Right lobe of liver (tissue), 6 donors: ENCODE data around the gene BRSK1. TPM values are rescaled to one million over a fixed set of nuclear protein-coding genes. Genes with fewer than 3 reads are reported as not detected.
A peak's percentile ranks its signal among the peaks of the same experiment; 100 is the strongest.

Experiments used
- ATAC-seq, 4 donors: fragments of 200-7000 bp; cut with Tn5 transposase; one replicate each; pipeline ENCODE4 v1.9.1; 2020; ENCODE audit warnings: mild to moderate bottlenecking in 4 of 4, moderate library complexity in 4 of 4
- DNase-seq, 3 donors: peaks; one replicate each; pipeline ENCODE4 v3.0.0-alpha.2; 2020
- H3K27ac ChIP-seq, 3 donors: fragments of 200-600 bp; one replicate each; pipeline ENCODE4 v1.8.0; 2022
- H3K27me3 ChIP-seq, 2 donors: fragments of 200-600 bp; one replicate each; pipeline ENCODE4 v1.8.0; 2022
- H3K36me3 ChIP-seq, 4 donors: fragments of 200-600 bp; sonication (generic) in 1 of 4; one replicate each; pipeline versions ENCODE4 v1.5.1 to v1.8.0; 2017 to 2022; ENCODE audit warnings: control low read depth in 1 of 4
- H3K4me1 ChIP-seq, 4 donors: fragments of 200-600 bp; sonication (generic) in 1 of 4; one replicate each; pipeline versions ENCODE4 v1.5.1 to v1.8.0; 2017 to 2022; ENCODE audit warnings: control low read depth in 1 of 4
- H3K4me3 ChIP-seq, 3 donors: fragments of 200-600 bp; one replicate each; pipeline ENCODE4 v1.8.0; 2022
- H3K9me3 ChIP-seq, 4 donors: fragments of 200-600 bp; sonication (generic) in 1 of 4; one replicate each; pipeline versions ENCODE4 v1.5.1 to v1.8.0; 2017 to 2022; ENCODE audit warnings: control low read depth in 1 of 4
- POLR2A ChIP-seq: fragments of 450-650 bp; IDR thresholded peaks from one replicate; pipeline ENCODE4 v1.6.1; 2017; ENCODE audit warnings: antibody characterized with exemption, mild to moderate bottlenecking
- whole genome bisulfite sequencing: methylation state at CpG from one replicate; pipeline ENCODE4 v1.1.6; 2018; ENCODE audit warnings: low coverage, low lambda C conversion rate; ENCODE audit not compliant: insufficient coverage; ENCODE audit errors: missing lambda C conversion rate; 5-methylcytosine and 5-hydroxymethylcytosine counted together
- intact Hi-C, 2 donors: fragments of 100-400 bp; cut with DNase I; formaldehyde crosslinking; loops; one replicate each; pipeline versions ENCODE4 v1.11.2 to v1.14.1; 2022
- total RNA-seq, 6 experiments: library from RNA; depleted of rRNA in 2 of 6; stranded (reverse); fragments of >200 nt in 2 of 6; fragmentation: NEBNext Ultra II Directional in 3 of 6; extraction: Animal tissue kit (Norgen Biotek cat#: 25700) in 3 of 6; gene quantifications; one replicate each; pipeline versions ENCODE4 v1.1.0 to v1.2.4, GENCODE V29; 2016 to 2023
- TF ChIP-seq, protein P1 (sequence below), 4 donors: fragments of 200-600 bp in 3 of 4; fragments of 450-650 bp in 1 of 4; IDR thresholded peaks; one replicate each; pipeline versions ENCODE4 v1.5.1 to v1.8.0; 2016 to 2022; ENCODE audit warnings: antibody characterized with exemption in 4 of 4, mild to moderate bottlenecking in 2 of 4
- donor health status: DM: no; HTN: yes; CAD: no.
- donor health status: DM: no; HTN: no; CAD: no.
- donor health status: DM: no; HTN: no; CAD: no.
- donor health status: DM: no; HTN: yes; CAD: no.
- donor health status: DM: no; HTN: yes; CAD: no.

Gene BRSK1
- total RNA-seq, 6 experiments from 2014 or later: 0.20 to 0.29 (median 0.24) TPM; not detected in 3

DNA sequence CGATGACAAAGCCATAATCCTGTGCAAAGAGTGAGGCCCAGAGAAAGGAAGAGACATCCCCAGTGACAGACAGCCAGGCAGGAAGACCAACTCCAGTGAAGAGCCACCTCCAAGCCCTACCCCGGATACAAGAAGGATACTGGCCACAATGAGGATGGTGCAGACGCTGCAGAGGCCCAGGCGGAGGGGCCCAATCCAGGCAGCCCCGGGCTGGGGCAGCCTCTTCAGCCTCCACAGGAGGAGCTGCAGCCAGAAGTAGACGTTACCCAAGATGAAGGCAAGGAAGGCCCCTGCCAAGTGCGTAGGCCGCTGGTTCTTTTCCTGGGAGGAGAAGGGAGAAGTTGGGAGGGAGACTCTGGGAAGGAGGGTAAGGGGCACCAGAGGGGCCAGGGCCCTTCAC is 32.8 kb downstream of the BRSK1 start:
- Histone ChIP-seq H3K4me1 (no peaks in the 10 kb centered on the region), H3K9me3 (no peaks in the 10 kb centered on the region), H3K4me3 (no peak overlapping the region), H3K27me3 (no peaks in the 10 kb centered on the region), H3K36me3 (no peaks in the 10 kb centered on the region), H3K27ac (no peak overlapping the region)
- TF ChIP-seq, protein P1, sequence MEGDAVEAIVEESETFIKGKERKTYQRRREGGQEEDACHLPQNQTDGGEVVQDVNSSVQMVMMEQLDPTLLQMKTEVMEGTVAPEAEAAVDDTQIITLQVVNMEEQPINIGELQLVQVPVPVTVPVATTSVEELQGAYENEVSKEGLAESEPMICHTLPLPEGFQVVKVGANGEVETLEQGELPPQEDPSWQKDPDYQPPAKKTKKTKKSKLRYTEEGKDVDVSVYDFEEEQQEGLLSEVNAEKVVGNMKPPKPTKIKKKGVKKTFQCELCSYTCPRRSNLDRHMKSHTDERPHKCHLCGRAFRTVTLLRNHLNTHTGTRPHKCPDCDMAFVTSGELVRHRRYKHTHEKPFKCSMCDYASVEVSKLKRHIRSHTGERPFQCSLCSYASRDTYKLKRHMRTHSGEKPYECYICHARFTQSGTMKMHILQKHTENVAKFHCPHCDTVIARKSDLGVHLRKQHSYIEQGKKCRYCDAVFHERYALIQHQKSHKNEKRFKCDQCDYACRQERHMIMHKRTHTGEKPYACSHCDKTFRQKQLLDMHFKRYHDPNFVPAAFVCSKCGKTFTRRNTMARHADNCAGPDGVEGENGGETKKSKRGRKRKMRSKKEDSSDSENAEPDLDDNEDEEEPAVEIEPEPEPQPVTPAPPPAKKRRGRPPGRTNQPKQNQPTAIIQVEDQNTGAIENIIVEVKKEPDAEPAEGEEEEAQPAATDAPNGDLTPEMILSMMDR (IDR thresholded peaks at IDR 0.05): no peak
- TF ChIP-seq POLR2A: no peak
- DNase-seq: no peak
- 92% methylated on average over 4 of the region's 8 CpGs for WGBS
- no peak for ATAC-seq
- intact Hi-C loops: no loop called here

DNA sequence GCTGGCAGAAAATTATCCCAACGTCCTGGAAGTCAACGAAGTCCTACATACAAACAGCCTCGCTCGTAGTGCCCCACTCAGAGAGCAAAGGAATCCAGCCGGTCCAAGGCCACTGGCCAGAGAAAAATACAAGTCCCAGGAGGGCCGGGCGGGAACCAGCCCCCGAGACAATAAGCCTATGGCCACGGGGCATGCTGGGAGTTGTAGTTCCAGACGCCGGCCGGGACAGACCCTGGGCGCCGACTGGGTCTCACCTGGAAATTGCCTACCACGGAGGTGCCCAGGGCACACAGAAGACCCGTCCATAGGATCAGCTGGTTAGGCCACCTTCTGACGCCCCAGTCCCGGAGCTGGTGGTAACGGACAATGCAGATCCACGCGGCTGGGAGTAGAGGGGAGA is 36.0 kb downstream of the BRSK1 start:
- no peak overlapping the region for H3K4me3 ChIP-seq
- H3K36me3 ChIP-seq: no peaks in the 10 kb centered on the region
- peak; percentile 22 to 42 (median 31) for ATAC-seq
- DNase-seq: no peak
- WGBS: 32% methylated on average over 12 of the region's 21 CpGs
- no peaks in the 10 kb centered on the region for H3K9me3 ChIP-seq
- TF ChIP-seq, protein P1 (IDR thresholded peaks at IDR 0.05): no peak
- TF ChIP-seq POLR2A: no peak
- intact Hi-C loops: no loop called here
- no peaks in the 10 kb centered on the region for H3K27me3 ChIP-seq
- H3K4me1 ChIP-seq: no peaks in the 10 kb centered on the region
- no peak overlapping the region for H3K27ac ChIP-seq

DNA sequence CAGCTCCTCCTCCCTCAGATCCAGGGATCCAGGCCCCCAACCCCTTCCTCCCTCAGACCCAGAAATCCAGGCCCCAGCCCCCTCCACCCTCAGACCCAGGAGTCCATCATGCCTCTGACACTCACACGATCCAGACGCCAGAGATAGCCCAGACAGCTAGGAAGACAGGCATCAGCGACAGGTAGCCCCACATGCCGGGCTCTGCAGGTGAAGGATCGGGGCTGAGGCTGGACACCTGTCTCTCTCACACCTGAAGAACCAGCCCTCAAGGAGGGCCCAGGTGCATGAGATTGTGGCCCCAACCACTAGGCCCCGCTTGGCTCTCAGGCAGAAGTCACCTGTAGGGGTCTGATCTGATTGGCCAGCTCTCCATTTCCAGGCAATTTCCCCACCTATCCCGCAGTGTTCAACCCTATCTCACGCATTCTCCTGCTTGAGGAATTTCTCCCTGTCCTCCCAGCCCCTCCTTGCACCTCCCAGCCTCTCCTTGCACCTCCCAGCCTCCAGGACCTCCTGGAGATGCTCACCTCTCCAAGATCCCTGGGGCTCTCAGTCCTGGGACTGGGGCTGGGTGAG is 37.1 kb downstream of the BRSK1 start:
- intact Hi-C loops: no loop called here
- no peaks in the 10 kb centered on the region for H3K27me3 ChIP-seq
- H3K36me3 ChIP-seq: no peaks in the 10 kb centered on the region
- no peaks in the 10 kb centered on the region for H3K4me1 ChIP-seq
- H3K4me3 ChIP-seq: no peak overlapping the region
- ATAC-seq (no peak), DNase-seq (no peak)
- H3K9me3 ChIP-seq: no peaks in the 10 kb centered on the region
- 86% methylated on average over 4 of the region's 8 CpGs for WGBS
- no peak for TF ChIP-seq POLR2A
- TF ChIP-seq, protein P1 (IDR thresholded peaks at IDR 0.05): no peak
- no peak overlapping the region for H3K27ac ChIP-seq

DNA sequence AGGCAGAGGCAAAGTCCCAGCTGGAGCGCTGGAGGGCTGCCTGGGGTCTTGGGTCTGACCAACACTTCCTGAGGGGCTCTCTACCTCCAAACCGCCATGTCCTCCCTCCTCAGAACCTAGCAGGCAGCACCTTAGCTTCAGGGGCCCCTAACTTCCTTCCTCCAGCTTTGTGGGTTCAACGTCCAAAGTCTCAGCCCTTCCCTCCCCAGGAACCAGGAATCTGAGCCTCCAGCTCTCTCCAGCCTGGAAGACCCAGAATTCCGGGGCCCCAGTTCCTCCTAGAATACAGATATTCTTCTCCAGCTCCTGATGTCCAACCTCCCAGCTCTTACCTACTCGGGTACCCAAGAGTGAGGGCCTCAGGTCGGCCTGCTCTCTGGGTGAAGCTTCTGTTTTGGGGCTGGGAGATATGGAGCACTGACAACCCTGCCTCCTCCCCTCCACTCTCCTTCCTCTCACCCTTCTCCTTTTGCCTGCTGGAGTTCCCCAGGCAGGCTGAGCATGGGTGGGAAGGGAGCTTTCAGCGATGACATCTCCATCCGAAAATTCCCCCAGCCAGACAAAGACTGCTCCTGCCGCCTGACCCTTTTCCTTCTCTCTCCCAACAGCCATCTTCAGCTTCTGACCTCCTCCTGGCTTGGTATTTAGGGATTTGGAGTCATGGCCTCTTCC is 37.8 kb downstream of the BRSK1 start:
- Histone ChIP-seq H3K9me3 (no peaks in the 10 kb centered on the region), H3K4me3 (no peak overlapping the region), H3K27me3 (no peaks in the 10 kb centered on the region), H3K4me1 (no peaks in the 10 kb centered on the region), H3K36me3 (no peaks in the 10 kb centered on the region), H3K27ac (no peak overlapping the region)
- TF ChIP-seq, protein P1 (IDR thresholded peaks at IDR 0.05): no peak
- TF ChIP-seq POLR2A: no peak
- 51% methylated on average over 3 of the region's 9 CpGs for WGBS
- DNase-seq (no peak), ATAC-seq (no peak)
- intact Hi-C loops: no loop called here
